ENCODE data around the gene B4GALNT1. TPM values are rescaled to one million over a fixed set of nuclear protein-coding genes. Genes with fewer than 3 reads are reported as not detected.
A peak's percentile ranks its signal among the peaks of the same experiment; 100 is the strongest.
"Not testable (repeated sequence)": the region's sequence is repeated elsewhere in the genome, so short reads cannot be mapped to it uniquely, and the experiment has no call there.

B4GALNT1 gene
- 0.60 TPM for total RNA-seq

GRCh38 chr12:57632958-57633840 is at the start of gene B4GALNT1:
B4GALNT1 (minus strand) TSS chr12:57633201; CDS start chr12:57632132, 1,069 bp downstream.
- peak; percentile 96 for ATAC-seq
- DNase-seq (ENCODE audit: low spot score), result peak; percentile 59

- DNase-seq (ENCODE audit: low spot score), result no peak
- no peak for ATAC-seq
These were observed 46.7 kb upstream of the B4GALNT1 start for GRCh38 chr12:57679697-57680096.

DNA sequence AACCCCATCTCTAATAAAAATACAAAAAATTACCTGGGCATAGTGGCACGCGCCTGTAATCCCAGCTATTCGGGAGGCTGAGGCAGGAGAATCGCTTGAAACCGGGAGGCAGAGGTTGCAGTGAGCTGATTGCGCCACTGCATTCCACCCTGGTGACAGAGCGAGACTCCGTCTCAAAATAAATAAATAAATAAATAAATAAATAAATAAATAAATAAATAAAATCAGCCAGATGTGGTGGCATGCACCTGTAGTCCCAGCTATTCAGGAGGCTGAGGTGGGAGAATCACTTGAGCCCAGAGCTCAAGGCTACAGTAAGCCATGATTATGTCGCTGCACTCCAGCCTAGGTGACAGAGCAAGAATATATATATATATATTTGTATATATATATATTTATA is 44.9 kb upstream of the B4GALNT1 start:
- ATAC-seq; DNase-seq (ENCODE audit: low spot score): not testable (repeated sequence)

DNA sequence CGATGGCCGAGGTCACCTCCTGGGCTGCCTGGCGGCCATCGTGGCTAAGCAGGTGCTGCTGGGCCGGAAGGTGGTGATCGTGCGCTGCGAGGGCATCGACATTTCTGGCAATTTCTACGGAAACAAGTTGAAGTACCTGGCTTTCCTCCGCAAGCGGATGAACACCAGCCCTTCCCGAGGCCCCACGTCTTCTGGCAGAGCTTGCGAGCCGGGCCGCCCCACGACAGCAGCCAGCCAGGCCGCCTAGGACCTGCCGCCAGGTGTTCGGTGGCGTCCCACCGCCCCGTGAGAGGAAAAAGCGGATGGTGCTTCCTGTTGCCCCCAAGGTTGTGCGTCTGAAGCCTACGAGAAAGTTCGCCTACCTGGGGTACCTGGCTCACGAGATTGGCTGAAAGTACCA is 41.7 kb upstream of the B4GALNT1 start:
- no peak for DNase-seq (ENCODE audit: low spot score)
- ATAC-seq, result no peak

DNA sequence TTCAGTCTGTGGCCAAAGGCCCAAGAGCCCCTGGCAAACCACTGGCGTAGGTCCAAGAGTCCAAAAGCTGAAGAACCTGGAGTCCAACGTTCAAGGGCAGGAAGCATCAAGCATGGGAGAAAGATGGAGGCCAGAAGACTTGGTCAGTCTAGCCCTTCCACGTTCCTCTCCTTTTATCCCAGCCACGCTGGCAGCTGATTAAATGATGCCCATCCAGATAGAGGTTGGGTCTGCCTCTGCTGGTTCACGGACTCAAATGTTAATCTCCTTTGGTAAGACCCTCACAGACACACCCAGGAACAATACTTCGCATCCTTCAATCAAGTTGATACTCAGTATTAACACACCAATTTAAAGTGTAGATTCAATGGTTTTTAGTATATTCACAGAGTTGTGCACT is 39.8 kb upstream of the B4GALNT1 start:
- no peak for ATAC-seq
- DNase-seq (ENCODE audit: low spot score), result no peak

DNA sequence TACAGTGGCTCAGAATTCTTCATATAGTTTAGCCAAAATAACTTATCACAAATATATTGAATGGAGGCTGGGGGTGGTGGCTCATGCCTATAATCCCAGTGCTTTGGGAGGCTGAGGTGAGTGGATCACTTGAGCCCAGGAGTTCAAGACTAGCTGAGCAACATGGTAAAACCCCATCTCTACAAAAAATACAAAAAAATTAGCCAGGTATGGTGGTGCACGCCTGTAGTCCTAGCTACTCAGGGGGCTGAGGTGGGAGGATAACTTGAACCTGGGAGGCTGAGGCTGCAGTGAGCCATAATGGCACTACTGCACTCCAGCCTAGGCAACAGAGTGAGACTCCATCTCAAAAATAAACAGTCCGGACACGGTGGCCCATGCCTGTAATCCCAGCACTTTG is 38.8 kb upstream of the B4GALNT1 start:
- ATAC-seq, result not testable (repeated sequence)

GRCh38 chr12:57669691-57670090 is 36.7 kb upstream of the B4GALNT1 start:
- ATAC-seq; DNase-seq (ENCODE audit: low spot score): not testable (repeated sequence)

More for the DNA sequence above, 38.8 kb upstream of the B4GALNT1 start:
- DNase-seq (ENCODE audit: low spot score), result not testable (repeated sequence)

DNA sequence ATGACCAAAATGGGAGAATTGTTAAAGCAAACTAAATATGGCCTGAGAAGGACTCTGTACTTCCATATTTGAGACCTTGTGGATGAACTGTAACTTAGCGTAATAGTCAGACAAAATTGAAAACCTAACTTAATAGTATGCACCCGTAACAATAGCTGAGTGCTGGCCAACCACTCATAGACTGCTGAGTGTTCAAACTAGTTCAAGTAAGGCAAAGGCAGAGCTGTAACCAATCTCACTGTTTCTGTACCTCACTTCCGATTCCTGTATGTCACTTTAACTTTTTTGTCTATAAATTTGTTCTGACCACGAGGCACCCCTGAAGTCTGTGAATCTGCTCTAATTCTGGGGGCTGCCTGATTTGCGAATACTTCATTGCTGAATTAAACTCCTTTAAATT is 33.9 kb upstream of the B4GALNT1 start:
- no peak for DNase-seq (ENCODE audit: low spot score)
- ATAC-seq, result no peak

DNA sequence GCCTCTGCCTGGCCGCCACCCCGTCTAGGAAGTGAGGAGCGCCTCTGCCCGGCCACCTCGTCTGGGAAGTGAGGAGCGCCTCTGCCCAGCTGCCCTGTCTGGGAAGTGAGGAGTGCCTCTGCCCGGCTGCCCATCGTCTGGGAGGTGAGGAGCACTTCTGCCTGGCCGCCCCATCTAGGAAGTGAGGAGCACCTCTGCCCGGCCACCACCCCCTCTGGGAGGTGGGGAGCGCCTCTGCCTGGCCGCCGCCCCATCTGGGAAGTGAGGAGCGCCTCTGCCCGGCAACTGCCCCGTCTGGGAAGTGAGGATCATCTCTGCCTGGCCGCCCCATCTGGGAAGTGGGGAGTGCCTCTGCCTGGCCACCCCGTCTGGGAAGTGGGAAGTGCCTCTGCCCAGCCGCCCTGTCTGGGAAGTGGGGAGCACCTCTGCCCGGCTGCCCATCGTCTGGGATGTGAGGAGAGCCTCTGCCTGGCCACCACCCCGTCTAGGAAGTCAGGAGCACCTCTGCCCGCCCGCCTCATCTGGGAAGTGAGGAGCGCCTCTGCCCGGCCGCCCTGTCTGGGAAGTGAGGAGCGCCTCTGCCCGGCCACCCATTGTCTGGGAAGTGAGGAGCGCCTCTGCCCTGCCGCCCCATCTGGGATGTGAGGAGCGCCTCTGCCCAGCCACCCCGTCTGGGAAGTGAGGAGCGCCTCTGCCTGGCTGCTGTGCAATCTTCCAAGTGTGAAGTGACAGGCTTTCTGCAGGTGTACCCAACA is 32.2 kb upstream of the B4GALNT1 start:
- ATAC-seq; DNase-seq (ENCODE audit: low spot score): not testable (repeated sequence)

GRCh38 chr12:57661376-57661775 is 28.4 kb upstream of the B4GALNT1 start:
- DNase-seq (ENCODE audit: low spot score) (no peak), ATAC-seq (no peak)

- ATAC-seq, result no peak
- no peak for DNase-seq (ENCODE audit: low spot score)
These were observed 25.9 kb upstream of the B4GALNT1 start for GRCh38 chr12:57658890-57659289.

DNA sequence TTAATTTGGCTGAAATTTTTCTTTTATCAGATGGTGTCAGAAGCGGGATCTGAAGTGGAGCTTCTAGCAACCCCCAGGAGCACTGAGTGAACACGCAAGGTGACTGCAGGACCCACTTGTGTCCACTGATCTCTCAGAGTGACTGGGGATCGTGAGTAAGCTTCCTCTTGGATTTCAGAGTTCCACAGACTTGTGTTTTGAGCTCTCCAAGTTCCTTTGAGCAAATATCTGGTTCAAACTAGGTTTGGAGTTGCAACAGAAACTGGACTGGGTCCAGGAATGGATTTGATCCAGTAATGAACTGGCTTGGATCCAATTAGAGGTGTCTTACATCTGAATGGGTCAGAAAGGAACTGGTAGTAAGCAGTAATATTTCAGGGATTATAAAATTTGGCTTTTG is 24.7 kb upstream of the B4GALNT1 start:
- DNase-seq (ENCODE audit: low spot score) (peak; percentile 77), ATAC-seq (peak; percentile 89)

DNA sequence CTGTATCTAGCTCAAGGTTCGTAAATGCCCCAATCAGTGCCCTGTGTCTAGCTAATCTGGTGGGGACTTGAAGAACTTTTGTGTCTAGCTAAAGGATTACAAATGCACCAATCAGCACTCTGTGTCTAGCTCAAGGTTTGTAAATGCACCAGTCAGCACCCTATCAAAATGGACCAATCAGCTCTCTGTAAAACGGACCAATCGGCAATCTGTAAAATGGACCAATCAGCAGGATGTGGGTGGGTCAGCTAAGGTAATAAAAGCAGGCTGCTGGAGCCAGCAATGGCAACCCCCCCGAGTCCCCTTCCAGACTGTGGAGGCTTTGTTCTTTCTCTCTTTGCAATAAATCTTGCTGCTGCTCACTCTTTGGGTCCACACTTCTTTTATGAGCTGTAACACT is 23.4 kb upstream of the B4GALNT1 start:
- DNase-seq (ENCODE audit: low spot score); ATAC-seq: not testable (repeated sequence)

DNA sequence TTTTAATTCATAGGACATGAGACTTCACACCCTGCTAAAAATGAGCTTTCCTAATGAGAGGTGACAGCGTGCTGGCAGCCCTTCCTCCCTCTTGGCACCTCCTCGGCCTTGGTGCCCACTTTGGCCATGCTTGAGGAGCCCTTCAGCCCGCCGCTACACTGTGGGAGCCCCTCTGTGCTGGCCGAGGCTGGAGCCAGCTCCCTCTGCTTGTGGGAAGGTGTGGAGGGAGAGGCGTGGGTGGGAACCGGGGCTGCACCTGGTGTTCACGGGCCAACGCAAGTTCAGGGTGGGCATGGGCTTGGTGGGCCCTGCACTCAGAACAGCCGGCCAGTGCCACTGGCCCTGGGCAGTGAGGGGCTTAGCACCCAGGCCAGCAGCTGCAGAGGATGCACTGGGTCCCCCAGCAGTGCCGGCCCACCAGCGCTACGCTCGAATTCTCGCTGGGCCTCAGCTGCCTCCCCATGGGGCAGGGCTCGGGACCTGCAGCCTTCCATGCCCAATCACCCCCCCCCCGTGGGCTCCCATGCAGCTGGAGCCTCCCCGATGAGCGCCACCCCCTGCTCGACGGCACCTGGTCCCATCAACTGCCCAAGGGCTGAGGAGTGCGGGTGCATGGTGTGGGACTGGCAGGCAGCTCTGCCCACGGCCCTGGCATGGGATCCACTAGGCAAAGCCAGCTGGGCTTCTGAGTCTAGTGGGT is 22.7 kb upstream of the B4GALNT1 start:
- no peak for ATAC-seq
- no peak for DNase-seq (ENCODE audit: low spot score)

GRCh38 chr12:57654042-57654441 is 21.0 kb upstream of the B4GALNT1 start:
- ATAC-seq (no peak), DNase-seq (ENCODE audit: low spot score) (no peak)

- not testable (repeated sequence) for DNase-seq (ENCODE audit: low spot score); ATAC-seq
These were observed 13.7 kb upstream of the B4GALNT1 start for GRCh38 chr12:57646659-57647049.

GRCh38 chr12:57645990-57646658 is 13.1 kb upstream of the B4GALNT1 start:
- not testable (repeated sequence) for ATAC-seq; DNase-seq (ENCODE audit: low spot score)

DNA sequence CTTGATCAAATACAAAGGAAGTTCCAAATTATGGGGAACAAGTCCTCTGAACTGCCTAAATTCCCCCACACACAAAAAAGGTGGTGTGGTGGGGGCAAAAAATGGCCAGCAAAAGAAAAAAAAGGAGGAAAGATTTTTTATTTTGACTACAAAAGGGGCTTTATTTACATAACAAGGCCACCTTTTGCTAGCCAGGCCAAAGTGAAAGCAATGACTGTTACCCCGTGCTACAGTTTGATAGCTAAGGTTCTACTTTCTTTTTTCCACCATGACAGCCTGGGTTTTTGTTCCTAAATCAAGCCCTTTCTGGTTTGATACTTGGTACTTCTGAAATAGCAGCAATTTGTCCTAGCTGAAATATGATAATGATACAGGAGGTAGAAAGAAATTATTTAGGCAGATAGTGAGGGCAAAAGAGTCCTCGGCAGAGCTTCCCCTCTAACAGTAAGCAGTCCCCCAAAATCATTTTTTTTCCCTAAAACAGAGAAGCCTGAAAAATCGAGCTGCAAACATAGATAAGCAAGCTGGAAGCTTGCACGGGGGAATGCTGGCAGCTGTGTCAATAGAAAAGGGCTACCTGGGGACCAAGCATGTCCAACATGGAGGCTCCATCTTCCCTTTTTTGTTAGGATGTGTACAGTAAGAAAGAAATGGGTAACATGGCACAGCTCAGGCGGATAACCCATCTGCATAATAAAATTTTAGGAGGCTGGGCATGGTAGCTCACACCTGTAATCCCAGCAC is 8.9 kb upstream of the B4GALNT1 start:
- DNase-seq (ENCODE audit: low spot score) (no peak), ATAC-seq (no peak)

- no peak for DNase-seq (ENCODE audit: low spot score)
- ATAC-seq, result peak; percentile 58
These were observed 7.4 kb upstream of the B4GALNT1 start for GRCh38 chr12:57640175-57641042.

Measured in left lobe of liver (tissue), 2 donors.